Endothelial cell of umbilical vein (primary cell): ENCODE data around the gene PRELID3B. TPM values are rescaled to one million over a fixed set of nuclear protein-coding genes. Genes with fewer than 3 reads are reported as not detected.

Experiments used
- BruUV-seq: library from RNA; stranded (reverse); fragments of 400-500 nt; replicated peaks from 2 replicates; lab custom pipeline; 2021; lab: Mats Ljungman, UMichigan
- CTCF ChIA-PET: fragments of 300-600, 350-600 bp; sonication (Branson Sonifier 250); formaldehyde crosslinking; loops from one replicate; lab custom pipeline; 2021; ENCODE audit warnings: antibody characterized with exemption, inconsistent platforms; lab: Charles Lee
- POLR2A ChIA-PET: fragments of 300-600, 350-600 bp; sonication (Branson Sonifier 250); formaldehyde crosslinking; loops from one replicate; lab custom pipeline; 2021; ENCODE audit warnings: antibody characterized with exemption, inconsistent platforms; lab: Charles Lee
- DNase-seq: peaks from one replicate; pipeline ENCODE4 v3.0.0-alpha.2; 2011; ENCODE audit warnings: low read depth, low spot score
- FAIRE-seq: peaks from 2 replicates; lab custom pipeline; 2011; peaks lifted over from hg19 to GRCh38; lab: Jason Lieb, UNC
- H2AFZ ChIP-seq: 2 replicates; pipeline ENCODE4 v1.6.0; 2012; ENCODE audit warnings: low read depth, low read length, control low read depth, inconsistent platforms
- H3K27ac ChIP-seq: 2 replicates; pipeline ENCODE4 v1.5.1; 2011; ENCODE audit warnings: low read depth, mild to moderate bottlenecking, control low read depth, low read length, moderate library complexity; ENCODE audit not compliant: insufficient read depth
- H3K27me3 ChIP-seq, 2 experiments: 2 replicates each; pipeline versions ENCODE4 v1.6.0 to v1.6.1; 2011; ENCODE audit warnings: low read length in 2 of 2, mixed read lengths in 1 of 2; ENCODE audit not compliant: control insufficient read depth in 2 of 2, insufficient read depth in 2 of 2
- H3K36me3 ChIP-seq, 2 experiments: 2 replicates in 1 of 2; 3 replicates in 1 of 2; pipeline ENCODE4 v1.5.1; 2011; ENCODE audit warnings: low read length in 2 of 2, mild to moderate bottlenecking in 1 of 2, moderate library complexity in 1 of 2; ENCODE audit not compliant: control insufficient read depth in 2 of 2, insufficient read depth in 2 of 2; ENCODE audit errors: extremely low read depth in 1 of 2
- H3K4me1 ChIP-seq: 3 replicates; pipeline ENCODE4 v1.5.1; 2011; ENCODE audit warnings: mild to moderate bottlenecking, low read length; ENCODE audit not compliant: control insufficient read depth, insufficient read depth; ENCODE audit errors: extremely low read depth
- H3K4me2 ChIP-seq: 2 replicates; pipeline ENCODE4 v1.6.1; 2011; ENCODE audit warnings: low read length, control low read depth, mixed read lengths; ENCODE audit not compliant: insufficient read depth
- H3K4me3 ChIP-seq, 3 experiments: fragments of 200-600 bp in 1 of 3; sonication (generic), shearing (Covaris generic) in 1 of 3; replicated peaks in 1 of 3; 2 replicates each; pipeline ENCODE4 v1.5.1; 2011 to 2016; ENCODE audit warnings: control low read depth in 3 of 3, low read length in 3 of 3, mild to moderate bottlenecking in 2 of 3, inconsistent platforms in 1 of 3, low read depth in 1 of 3, moderate library complexity in 1 of 3; ENCODE audit not compliant: insufficient read depth in 1 of 3
- H3K79me2 ChIP-seq: 2 replicates; pipeline ENCODE4 v1.6.0; 2012; ENCODE audit warnings: low read length, inconsistent platforms; ENCODE audit not compliant: control insufficient read depth, insufficient read depth
- H3K9ac ChIP-seq: replicated peaks from 2 replicates; pipeline ENCODE3; 2011; ENCODE audit warnings: low read length, control low read depth; ENCODE audit not compliant: insufficient read depth; ENCODE audit errors: extremely low read depth
- H3K9me1 ChIP-seq: replicated peaks from 3 replicates; pipeline ENCODE4 v1.6.0; 2011; ENCODE audit warnings: mild to moderate bottlenecking, low read length; ENCODE audit not compliant: control insufficient read depth, insufficient read depth; ENCODE audit errors: extremely low read depth
- H3K9me3 ChIP-seq: replicated peaks from 2 replicates; pipeline ENCODE4 v1.5.1; 2012; ENCODE audit warnings: low read length, inconsistent platforms; ENCODE audit not compliant: control insufficient read depth, insufficient read depth
- H4K20me1 ChIP-seq: replicated peaks from 2 replicates; pipeline ENCODE3; 2011; ENCODE audit warnings: mild to moderate bottlenecking, low read length; ENCODE audit not compliant: control insufficient read depth, insufficient read depth; ENCODE audit errors: extremely low read depth
- EZH2 ChIP-seq: IDR thresholded peaks from 2 replicates; pipeline ENCODE4 v1.6.1; 2012; ENCODE audit warnings: borderline replicate concordance, low read depth, mild to moderate bottlenecking, moderate library complexity, low read length, inconsistent platforms; ENCODE audit not compliant: severe bottlenecking
- FOS ChIP-seq: IDR thresholded peaks from 2 replicates; pipeline ENCODE4 v1.6.1; 2011; ENCODE audit warnings: mild to moderate bottlenecking, low read length, moderate library complexity, borderline replicate concordance; ENCODE audit not compliant: insufficient read depth
- GATA2 ChIP-seq: IDR thresholded peaks from 2 replicates; pipeline ENCODE4 v1.7.0; 2011; ENCODE audit warnings: low read depth, mild to moderate bottlenecking, moderate library complexity, mixed read lengths, low read length; ENCODE audit not compliant: insufficient read length, insufficient read depth
- JUN ChIP-seq: IDR thresholded peaks from 2 replicates; pipeline ENCODE4 v1.6.1; 2011; ENCODE audit warnings: borderline replicate concordance, low read depth; ENCODE audit not compliant: insufficient read length, insufficient read depth
- MYC ChIP-seq: IDR thresholded peaks from one replicate; pipeline ENCODE4 v1.6.1; 2011; ENCODE audit warnings: mild to moderate bottlenecking, low read depth, low read length
- POLR2A ChIP-seq: IDR thresholded peaks from 2 replicates; pipeline ENCODE4 v1.6.1; 2012; ENCODE audit warnings: low read depth, mild to moderate bottlenecking, control low read depth, low read length
- POLR2AphosphoS5 ChIP-seq: IDR thresholded peaks from 2 replicates; pipeline ENCODE4 v1.6.1; 2012; ENCODE audit warnings: low read depth, mild to moderate bottlenecking, control low read depth, low read length, moderate library complexity; ENCODE audit not compliant: insufficient read depth
- dilution Hi-C: fragments of 300-500 bp; cut with MboI; formaldehyde crosslinking; loops from one replicate; pipeline ENCODE4 v1.15.0; 2019; ENCODE audit warnings: low sequenced_read_pairs; ENCODE audit not compliant: extremely low pct_ligation_motif_present
- intact Hi-C: fragments of 100-400 bp; cut with micrococcal nuclease; formaldehyde crosslinking; loops from one replicate; pipeline ENCODE4 v1.10.0; 2022
- polyA plus RNA-seq, 4 experiments: library from polyadenylated mRNA; depleted of rRNA in 3 of 4; stranded (reverse) in 3 of 4; unstranded in 1 of 4; fragments of >200 nt; gene quantifications; 2 replicates each; pipeline versions ENCODE4 v1.2.1 to v1.2.3, GENCODE V29; 2011 to 2012; ENCODE audit warnings: missing spikeins in 1 of 4
- total RNA-seq: library from RNA; stranded (reverse); gene quantifications from 2 replicates; pipeline ENCODE4 v1.2.3, GENCODE V29; 2021
- TF ChIP-seq, protein P1 (sequence below), 2 donors: IDR thresholded peaks; 1 replicate in 1 of 2; 2 replicates in 1 of 2; pipeline ENCODE4 v1.5.1; 2011; ENCODE audit warnings: low read length in 2 of 2, mild to moderate bottlenecking in 2 of 2, moderate library complexity in 2 of 2, control low read depth in 1 of 2, inconsistent platforms in 1 of 2, low read depth in 1 of 2; ENCODE audit not compliant: insufficient read depth in 1 of 2; ENCODE audit errors: extremely low read depth in 1 of 2
- TF ChIP-seq, protein P2 (sequence below): IDR thresholded peaks from 2 replicates; pipeline ENCODE4 v1.6.1; 2011; ENCODE audit not compliant: insufficient read depth, insufficient read length

PRELID3B gene
- total and polyA plus RNA-seq, 2 donors (not counting 3 experiments of a cell fraction or from before 2014, with no cell fraction given), result 14.9 to 57.2 TPM

DNA sequence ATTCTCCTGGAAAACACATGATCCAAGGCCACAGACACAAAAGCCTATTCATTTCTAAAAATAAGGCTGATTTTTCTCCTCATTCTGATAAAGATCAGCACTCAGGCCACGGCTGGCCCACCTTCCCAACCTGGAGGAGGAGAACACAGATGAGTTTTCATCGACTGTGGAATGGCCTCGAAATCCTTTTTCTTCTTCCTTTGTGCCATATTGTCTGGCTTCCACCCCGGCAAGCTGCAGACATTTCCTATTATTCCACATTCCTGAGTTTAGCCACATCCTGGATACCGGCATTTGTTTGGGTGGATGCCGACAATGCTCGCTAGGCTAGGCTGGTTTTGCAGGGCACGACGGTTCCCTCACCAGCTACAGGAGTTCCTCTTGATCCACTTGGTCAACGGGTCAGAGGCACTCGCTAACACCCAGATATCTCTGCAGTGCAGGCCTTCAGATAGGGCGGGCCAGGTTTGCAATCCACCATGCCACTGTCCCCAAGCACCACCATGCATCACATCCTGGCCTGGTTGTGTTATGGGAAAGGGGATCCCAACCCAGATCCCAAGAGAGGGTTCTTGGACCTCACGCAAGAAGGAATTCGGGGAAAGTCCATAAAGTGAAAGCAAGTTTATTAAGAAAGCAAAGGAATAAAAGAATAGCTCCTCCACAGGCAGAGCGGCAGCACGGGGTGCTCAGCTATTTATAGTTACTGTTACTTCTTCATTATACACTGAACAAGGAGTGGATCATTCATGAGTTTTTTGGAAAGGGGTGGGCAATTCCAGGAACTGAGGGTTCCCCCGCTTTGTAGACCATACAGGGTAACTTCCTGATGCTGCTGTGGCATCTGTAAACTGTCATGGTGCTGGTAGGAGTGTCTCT lies 31.4 kb downstream of the PRELID3B start:
- intact Hi-C loops, result loop anchor here (1.0 to 10.0 kb wide), 7 partner anchors 21 to 934 kb away; partner anchors contain the start of genes ATP5F1E, FAM217B, NELFCD and PPP1R3D
- peak overlapping the region; percentile 20 for H2AFZ ChIP-seq
- H3K9me3 ChIP-seq, result no peaks in the 10 kb centered on the region
- H3K27me3 ChIP-seq, result no peaks in the 10 kb centered on the region
- peaks cover 23% of the 10 kb centered on the region for H3K4me1 ChIP-seq
- FAIRE-seq (peak; percentile 99), DNase-seq (peak; percentile 98)
- H3K36me3 ChIP-seq, result no peaks in the 10 kb centered on the region
- H3K27ac ChIP-seq, result peak overlapping the region; percentile 95
- dilution Hi-C loops, result no loop called here
- H3K4me3 ChIP-seq, result no peak overlapping the region
- POLR2A ChIA-PET, result interaction anchor here (1.8 kb wide), 1 partner anchor 21 kb away, joined by 13 read pairs; the partner anchor contains the start of gene ATP5F1E
- CTCF ChIA-PET, result interaction anchor here (0.7 to 2.0 kb wide), 4 partner anchors 18 to 1502 kb away, joined by 3 to 7 read pairs (median 5); partner anchors contain the start of gene ATP5F1E
- peaks cover 7% of the 10 kb centered on the region for H3K79me2 ChIP-seq
- no peaks in the 10 kb centered on the region for H3K9me1 ChIP-seq
- H3K9ac ChIP-seq, result peak overlapping the region; percentile 71
- H3K4me2 ChIP-seq, result peak overlapping the region; percentile 36
- no peaks in the 10 kb centered on the region for H4K20me1 ChIP-seq
- BruUV-seq, result TSS peak; percentile 39
- no peak for TF ChIP-seq POLR2AphosphoS5
- TF ChIP-seq, protein P1, sequence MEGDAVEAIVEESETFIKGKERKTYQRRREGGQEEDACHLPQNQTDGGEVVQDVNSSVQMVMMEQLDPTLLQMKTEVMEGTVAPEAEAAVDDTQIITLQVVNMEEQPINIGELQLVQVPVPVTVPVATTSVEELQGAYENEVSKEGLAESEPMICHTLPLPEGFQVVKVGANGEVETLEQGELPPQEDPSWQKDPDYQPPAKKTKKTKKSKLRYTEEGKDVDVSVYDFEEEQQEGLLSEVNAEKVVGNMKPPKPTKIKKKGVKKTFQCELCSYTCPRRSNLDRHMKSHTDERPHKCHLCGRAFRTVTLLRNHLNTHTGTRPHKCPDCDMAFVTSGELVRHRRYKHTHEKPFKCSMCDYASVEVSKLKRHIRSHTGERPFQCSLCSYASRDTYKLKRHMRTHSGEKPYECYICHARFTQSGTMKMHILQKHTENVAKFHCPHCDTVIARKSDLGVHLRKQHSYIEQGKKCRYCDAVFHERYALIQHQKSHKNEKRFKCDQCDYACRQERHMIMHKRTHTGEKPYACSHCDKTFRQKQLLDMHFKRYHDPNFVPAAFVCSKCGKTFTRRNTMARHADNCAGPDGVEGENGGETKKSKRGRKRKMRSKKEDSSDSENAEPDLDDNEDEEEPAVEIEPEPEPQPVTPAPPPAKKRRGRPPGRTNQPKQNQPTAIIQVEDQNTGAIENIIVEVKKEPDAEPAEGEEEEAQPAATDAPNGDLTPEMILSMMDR (IDR thresholded peaks at IDR 0.05; ENCODE audit: extremely low read depth in 1 of 2, insufficient read depth in 1 of 2, low read depth in 1 of 2, low read length in 2 of 2), result no peak
- TF ChIP-seq EZH2, result no peak
- TF ChIP-seq FOS, result no peak
- TF ChIP-seq JUN, result peak; percentile 39
- TF ChIP-seq POLR2A, result peak; percentile 50
- TF ChIP-seq, protein P2, sequence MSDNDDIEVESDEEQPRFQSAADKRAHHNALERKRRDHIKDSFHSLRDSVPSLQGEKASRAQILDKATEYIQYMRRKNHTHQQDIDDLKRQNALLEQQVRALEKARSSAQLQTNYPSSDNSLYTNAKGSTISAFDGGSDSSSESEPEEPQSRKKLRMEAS, result peak; percentile 42
- peak; percentile 41 for TF ChIP-seq GATA2
- no peak for TF ChIP-seq MYC
